ENCODE measurements around the gene HIP1.

DNA sequence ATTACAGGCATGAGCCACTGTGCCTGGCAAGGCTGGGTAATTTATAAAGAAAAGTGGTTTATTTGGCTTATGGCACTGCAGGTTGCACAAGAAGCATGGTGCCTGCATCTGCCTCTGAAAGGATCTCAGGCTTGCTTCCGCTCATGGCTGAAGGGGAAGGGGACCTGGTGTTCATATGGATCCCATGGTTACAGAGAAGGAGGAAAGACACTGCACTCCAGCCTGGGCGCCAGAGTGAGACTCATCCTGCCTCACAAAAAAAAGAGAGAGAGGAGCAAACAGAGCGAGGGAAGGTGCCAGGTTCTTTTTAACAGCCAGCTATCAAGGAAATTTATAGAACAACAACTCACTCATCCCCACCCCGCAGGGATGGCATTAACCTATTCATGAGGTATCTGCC, 36.2 kb downstream of the HIP1 start:
- TF ChIP-seq CTCF (conservative IDR thresholded peaks at IDR 0.05; ENCODE audit: low read depth, low read length) = no peak
- no peak for TF ChIP-seq POLR2A (IDR thresholded peaks at IDR 0.05; ENCODE audit: low read depth, low read length)
- TF ChIP-seq CHD1 (IDR thresholded peaks at IDR 0.05; ENCODE audit: low read depth, low read length) = no peak
- TF ChIP-seq BHLHE40 (IDR thresholded peaks at IDR 0.05; ENCODE audit: low read depth, low read length) = no peak
- TF ChIP-seq MAFK (IDR thresholded peaks at IDR 0.05; ENCODE audit: low read depth, low read length) = no peak
- no peak for TF ChIP-seq RAD21 (IDR thresholded peaks at IDR 0.05; ENCODE audit: low read length)
